ENCODE measurements around the gene KCNIP4.

KCNIP4 gene

DNA sequence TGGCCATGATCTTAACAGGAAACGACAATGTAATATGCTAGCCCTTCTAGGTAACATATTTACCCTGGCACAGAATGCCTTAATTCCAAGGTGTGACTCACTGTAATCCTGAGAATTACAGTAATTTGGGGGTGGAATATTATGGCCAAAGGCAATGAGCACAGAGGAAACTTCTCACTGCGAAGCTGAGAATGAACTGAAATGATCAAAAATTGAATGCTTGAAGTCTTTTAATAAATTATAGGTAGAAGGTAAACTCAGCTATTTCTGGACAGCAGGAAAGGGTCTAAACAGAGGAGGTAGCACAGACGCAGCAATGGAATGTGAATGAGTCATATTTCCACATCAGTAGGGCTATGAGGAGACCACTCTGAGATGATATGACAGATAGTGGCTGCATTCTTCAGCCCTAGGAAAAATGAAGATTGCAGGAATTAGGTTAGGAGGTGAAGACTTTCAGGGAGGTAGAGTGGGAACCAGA is 935.7 kb downstream of the KCNIP4 start:
- TF ChIP-seq, protein P1, sequence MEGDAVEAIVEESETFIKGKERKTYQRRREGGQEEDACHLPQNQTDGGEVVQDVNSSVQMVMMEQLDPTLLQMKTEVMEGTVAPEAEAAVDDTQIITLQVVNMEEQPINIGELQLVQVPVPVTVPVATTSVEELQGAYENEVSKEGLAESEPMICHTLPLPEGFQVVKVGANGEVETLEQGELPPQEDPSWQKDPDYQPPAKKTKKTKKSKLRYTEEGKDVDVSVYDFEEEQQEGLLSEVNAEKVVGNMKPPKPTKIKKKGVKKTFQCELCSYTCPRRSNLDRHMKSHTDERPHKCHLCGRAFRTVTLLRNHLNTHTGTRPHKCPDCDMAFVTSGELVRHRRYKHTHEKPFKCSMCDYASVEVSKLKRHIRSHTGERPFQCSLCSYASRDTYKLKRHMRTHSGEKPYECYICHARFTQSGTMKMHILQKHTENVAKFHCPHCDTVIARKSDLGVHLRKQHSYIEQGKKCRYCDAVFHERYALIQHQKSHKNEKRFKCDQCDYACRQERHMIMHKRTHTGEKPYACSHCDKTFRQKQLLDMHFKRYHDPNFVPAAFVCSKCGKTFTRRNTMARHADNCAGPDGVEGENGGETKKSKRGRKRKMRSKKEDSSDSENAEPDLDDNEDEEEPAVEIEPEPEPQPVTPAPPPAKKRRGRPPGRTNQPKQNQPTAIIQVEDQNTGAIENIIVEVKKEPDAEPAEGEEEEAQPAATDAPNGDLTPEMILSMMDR (IDR thresholded peaks at IDR 0.05; ENCODE audit: low read depth, low read length) = no peak
- H3K4me3 ChIP-seq (ENCODE audit: low read depth, low read length) = no peak overlapping the region

DNA sequence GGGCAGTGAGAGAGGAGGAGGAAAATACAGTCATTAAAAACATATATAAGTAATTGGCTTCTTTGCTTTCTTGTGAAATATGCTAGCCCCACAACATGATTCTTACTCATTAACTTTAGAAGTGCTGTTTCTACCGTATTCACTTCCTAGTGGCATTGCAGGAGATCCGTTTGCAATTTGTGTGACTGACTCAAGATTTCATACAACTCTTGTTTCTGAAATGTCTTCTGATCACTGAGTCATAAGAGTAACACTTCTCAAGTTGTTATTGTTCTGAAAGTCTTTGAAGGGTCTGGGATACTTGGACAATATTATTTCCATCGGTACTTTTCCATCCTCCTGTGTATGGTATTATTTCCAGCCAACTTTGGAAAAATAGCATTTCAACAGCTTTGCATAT is 937.5 kb downstream of the KCNIP4 start:
- H3K4me3 ChIP-seq (ENCODE audit: low read depth, low read length) = no peak overlapping the region
- TF ChIP-seq, protein P1 (IDR thresholded peaks at IDR 0.05; ENCODE audit: low read depth, low read length) = no peak

DNA sequence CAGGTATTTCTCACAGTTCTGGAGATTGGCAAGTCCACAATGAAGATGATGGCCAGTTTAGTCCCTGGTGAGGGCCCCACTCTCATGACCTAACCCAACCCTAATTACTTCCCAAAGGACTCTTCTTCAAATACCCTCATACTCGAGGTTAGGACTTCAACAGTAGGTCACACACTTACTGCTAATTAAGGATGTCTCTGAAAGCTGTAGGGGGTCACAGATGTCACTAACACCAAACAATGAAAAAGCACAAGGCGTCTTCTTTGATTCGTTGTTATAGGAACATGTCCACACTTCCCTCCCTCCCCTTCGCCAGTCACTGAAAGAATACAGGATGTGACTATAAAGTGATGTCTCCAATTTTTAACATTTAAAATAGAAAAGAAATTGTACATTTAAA is 938.6 kb downstream of the KCNIP4 start:
- no peak overlapping the region for H3K4me3 ChIP-seq (ENCODE audit: low read depth, low read length)
- TF ChIP-seq, protein P1 (IDR thresholded peaks at IDR 0.05; ENCODE audit: low read depth, low read length) = no peak

DNA sequence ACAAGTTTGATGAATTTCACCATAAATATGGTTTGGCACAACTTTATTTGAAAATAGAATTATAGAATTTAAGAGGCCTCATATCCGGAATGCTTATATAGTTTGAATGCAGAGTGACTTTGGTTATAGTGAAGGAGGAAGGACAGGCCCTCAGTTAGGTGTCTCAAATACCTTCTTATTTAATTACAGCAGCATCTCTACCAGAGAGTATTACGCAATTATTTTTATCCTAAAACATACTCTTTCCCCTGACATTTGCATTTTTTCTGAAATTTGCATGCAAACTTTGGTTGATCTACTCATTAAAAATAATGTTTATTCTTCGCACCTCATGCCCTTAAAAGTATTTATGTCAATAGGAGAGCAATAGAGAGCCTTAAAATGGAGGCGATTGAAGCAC is 942.9 kb downstream of the KCNIP4 start:
- TF ChIP-seq, protein P1 (IDR thresholded peaks at IDR 0.05; ENCODE audit: low read depth, low read length) = no peak
- H3K4me3 ChIP-seq (ENCODE audit: low read depth, low read length) = no peak overlapping the region

DNA sequence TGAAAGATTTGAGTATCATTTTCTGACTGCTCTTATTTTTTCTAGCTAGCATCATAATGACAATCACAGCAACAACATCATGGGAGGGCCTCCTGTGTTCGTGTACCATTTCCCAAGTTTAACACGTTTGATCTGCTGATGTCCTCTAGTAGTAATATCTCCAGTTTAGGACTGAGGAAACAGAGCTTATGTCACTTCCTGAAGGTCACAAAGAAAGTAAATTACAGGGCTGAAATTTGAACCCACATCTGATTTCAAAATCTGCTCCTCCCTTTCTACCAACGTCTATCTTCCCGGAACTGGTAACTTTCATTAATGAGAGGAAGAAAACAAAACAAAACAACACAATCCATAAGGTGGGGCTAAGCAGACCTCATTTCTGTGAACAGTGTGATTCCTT is 945.6 kb downstream of the KCNIP4 start:
- no peak overlapping the region for H3K4me3 ChIP-seq (ENCODE audit: low read depth, low read length)
- TF ChIP-seq, protein P1 (IDR thresholded peaks at IDR 0.05; ENCODE audit: low read depth, low read length) = no peak

DNA sequence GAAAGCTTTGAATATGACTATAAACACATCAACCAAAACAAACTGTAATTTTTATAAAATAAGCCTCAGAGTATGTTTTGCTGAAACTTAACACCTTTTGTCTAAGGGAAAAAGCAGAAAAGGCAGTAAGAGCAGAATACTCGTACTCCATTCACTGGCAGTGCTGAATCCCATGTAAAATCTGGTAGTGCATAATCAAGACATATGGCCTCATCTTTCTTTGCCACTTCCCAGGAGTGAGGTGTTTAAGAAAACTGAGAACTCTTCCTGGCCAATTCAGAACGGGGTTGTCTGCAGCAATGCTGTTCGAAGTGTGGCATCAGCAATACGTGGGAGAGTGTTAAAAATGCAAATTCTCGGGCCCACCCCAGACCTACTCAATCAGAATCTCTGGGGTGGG is 946.3 kb downstream of the KCNIP4 start:
- TF ChIP-seq, protein P1 (IDR thresholded peaks at IDR 0.05; ENCODE audit: low read depth, low read length) = no peak
- H3K4me3 ChIP-seq (ENCODE audit: low read depth, low read length) = no peak overlapping the region

DNA sequence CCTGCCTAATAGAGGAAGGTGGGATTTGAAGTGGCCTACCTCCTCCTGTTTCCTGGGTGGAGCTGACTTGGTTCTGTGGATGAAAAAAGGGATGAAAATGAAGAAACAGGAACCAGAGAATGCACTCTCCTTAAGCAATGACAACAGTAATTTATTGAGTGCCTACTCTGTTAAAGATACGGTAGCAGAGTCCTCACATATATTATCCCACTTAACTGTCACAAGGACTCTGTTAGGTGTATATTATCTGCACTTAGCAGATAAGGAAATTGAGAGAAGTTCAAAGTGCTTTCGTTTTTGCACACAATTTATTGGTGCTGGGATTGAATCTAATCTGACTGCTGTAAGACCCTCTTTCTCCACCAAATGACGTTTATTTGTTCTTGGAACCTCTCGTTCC is 947.1 kb downstream of the KCNIP4 start:
- TF ChIP-seq, protein P1 (IDR thresholded peaks at IDR 0.05; ENCODE audit: low read depth, low read length) = no peak

More for the DNA sequence above, 947.1 kb downstream of the KCNIP4 start:
- H3K4me3 ChIP-seq (ENCODE audit: low read depth, low read length) = no peak overlapping the region

All from WI38 (cell line).